H1 (cell line): Measurements from ENCODE around the gene LRRIQ3. TPM values are rescaled to one million over a fixed set of nuclear protein-coding genes. Genes with fewer than 3 reads are reported as not detected.
A peak's percentile ranks its signal among the peaks of the same experiment; 100 is the strongest.

ENCODE experiments used
- GTF2F1 ChIP-seq: IDR thresholded peaks from 2 replicates; pipeline ENCODE4 v1.6.1; 2012; ENCODE audit warnings: low read depth, low read length, improper control_type of control experiment, borderline replicate concordance
- PHF8 ChIP-seq: fragments of 200-600 bp; sonication (generic); conservative IDR thresholded peaks from 2 replicates; pipeline ENCODE4 v1.7.1; 2012; ENCODE audit warnings: low read depth, mild to moderate bottlenecking, inconsistent platforms, low read length, moderate library complexity
- RFX5 ChIP-seq: IDR thresholded peaks from 2 replicates; pipeline ENCODE4 v1.6.1; 2011; ENCODE audit warnings: low read depth, low read length, improper control_type of control experiment, borderline replicate concordance
- RXRA ChIP-seq: IDR thresholded peaks from 2 replicates; pipeline ENCODE4 v1.6.1; 2011; ENCODE audit warnings: low read depth, mild to moderate bottlenecking, low read length, moderate library complexity; ENCODE audit not compliant: insufficient read depth
- TCF12 ChIP-seq: IDR thresholded peaks from 2 replicates; pipeline ENCODE4 v1.6.1; 2011; ENCODE audit warnings: low read depth, mild to moderate bottlenecking, low read length
- TEAD4 ChIP-seq: IDR thresholded peaks from 2 replicates; pipeline ENCODE4 v1.6.1; 2012; ENCODE audit warnings: low read depth, low read length, inconsistent platforms, mixed read lengths
- polyA plus RNA-seq, 7 experiments: library from polyadenylated mRNA; depleted of rRNA in 3 of 7; stranded (reverse) in 5 of 7; unstranded in 2 of 7; fragments of >200 nt in 5 of 7; fragments of 200-250 nt in 2 of 7; gene quantifications; 1 replicate in 5 of 7; 2 replicates in 1 of 7; 4 replicates in 1 of 7; pipeline versions ENCODE4 v1.2.1 to v1.2.3, GENCODE V29; 2011 to 2013; ENCODE audit warnings: missing spikeins in 2 of 7, mixed read lengths in 2 of 7
- total RNA-seq: library from RNA; stranded (reverse); fragmentation: NEBNext Ultra II Directional; extraction: Animal tissue kit (Norgen Biotek cat#: 25700); gene quantifications from 2 replicates; pipeline ENCODE4 v1.2.1, GENCODE V29; 2021
- TF ChIP-seq, protein P1 (sequence below): IDR thresholded peaks from 2 replicates; pipeline ENCODE4 v1.6.1; 2012; ENCODE audit warnings: inconsistent platforms
- TF ChIP-seq, protein P2 (sequence below): IDR thresholded peaks from 2 replicates; pipeline ENCODE4 v1.6.1; 2011; ENCODE audit warnings: low read length, improper control_type of control experiment

The LRRIQ3 gene
- total and polyA plus RNA-seq, 2 of the 8 experiments (the other 6 are each of a cell fraction or from before 2014, with no cell fraction given) = 0.08 to 0.19 TPM

GRCh38 chr1:74197657-74198552, at the start of gene LRRIQ3, which contains the start of gene FPGT (continued):
- TF ChIP-seq GTF2F1 (no peak), RXRA (no peak), RFX5 (no peak), TCF12 (no peak), PHF8 (peak; percentile 52; the same call in 1 of the 2 replicates), TEAD4 (no peak)
- TF ChIP-seq, protein P1, sequence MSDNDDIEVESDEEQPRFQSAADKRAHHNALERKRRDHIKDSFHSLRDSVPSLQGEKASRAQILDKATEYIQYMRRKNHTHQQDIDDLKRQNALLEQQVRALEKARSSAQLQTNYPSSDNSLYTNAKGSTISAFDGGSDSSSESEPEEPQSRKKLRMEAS = 0 out of 2 replicates have a peak, but pooled peaks have one; percentile 10
- TF ChIP-seq, protein P2, sequence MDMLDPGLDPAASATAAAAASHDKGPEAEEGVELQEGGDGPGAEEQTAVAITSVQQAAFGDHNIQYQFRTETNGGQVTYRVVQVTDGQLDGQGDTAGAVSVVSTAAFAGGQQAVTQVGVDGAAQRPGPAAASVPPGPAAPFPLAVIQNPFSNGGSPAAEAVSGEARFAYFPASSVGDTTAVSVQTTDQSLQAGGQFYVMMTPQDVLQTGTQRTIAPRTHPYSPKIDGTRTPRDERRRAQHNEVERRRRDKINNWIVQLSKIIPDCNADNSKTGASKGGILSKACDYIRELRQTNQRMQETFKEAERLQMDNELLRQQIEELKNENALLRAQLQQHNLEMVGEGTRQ = no peak
- TF ChIP-seq, all 59 proteins: peak for 15
